ENCODE measurements around the gene OR13A1.

Gene OR13A1

DNA sequence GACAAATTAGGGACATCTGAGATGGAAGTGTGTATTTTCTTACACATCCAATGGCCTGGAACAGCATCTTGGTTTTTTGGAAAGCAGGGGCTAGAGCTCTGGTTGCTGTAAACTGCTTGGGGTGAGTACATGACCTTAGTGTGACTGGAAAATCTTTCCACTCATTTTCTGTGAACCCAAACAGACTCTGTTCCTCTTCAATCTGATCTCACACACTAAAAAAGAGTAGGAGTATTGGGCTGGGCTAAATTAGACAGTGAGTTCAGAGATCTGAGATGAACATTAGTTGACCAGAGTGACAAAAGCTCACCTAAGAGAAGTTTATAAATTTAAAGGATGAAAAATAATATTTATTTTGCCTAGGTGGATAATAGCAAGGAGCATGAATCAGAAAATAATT lies 59.2 kb downstream of the OR13A1 start:
- H3K4me3 ChIP-seq (ENCODE audit: low read depth, low read length): no peak overlapping the region
- TF ChIP-seq, protein P1, sequence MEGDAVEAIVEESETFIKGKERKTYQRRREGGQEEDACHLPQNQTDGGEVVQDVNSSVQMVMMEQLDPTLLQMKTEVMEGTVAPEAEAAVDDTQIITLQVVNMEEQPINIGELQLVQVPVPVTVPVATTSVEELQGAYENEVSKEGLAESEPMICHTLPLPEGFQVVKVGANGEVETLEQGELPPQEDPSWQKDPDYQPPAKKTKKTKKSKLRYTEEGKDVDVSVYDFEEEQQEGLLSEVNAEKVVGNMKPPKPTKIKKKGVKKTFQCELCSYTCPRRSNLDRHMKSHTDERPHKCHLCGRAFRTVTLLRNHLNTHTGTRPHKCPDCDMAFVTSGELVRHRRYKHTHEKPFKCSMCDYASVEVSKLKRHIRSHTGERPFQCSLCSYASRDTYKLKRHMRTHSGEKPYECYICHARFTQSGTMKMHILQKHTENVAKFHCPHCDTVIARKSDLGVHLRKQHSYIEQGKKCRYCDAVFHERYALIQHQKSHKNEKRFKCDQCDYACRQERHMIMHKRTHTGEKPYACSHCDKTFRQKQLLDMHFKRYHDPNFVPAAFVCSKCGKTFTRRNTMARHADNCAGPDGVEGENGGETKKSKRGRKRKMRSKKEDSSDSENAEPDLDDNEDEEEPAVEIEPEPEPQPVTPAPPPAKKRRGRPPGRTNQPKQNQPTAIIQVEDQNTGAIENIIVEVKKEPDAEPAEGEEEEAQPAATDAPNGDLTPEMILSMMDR (IDR thresholded peaks at IDR 0.05; ENCODE audit: control insufficient read depth, extremely low read depth, insufficient read depth): no peak
- DNase-seq (ENCODE audit: low read depth): no peak

DNA sequence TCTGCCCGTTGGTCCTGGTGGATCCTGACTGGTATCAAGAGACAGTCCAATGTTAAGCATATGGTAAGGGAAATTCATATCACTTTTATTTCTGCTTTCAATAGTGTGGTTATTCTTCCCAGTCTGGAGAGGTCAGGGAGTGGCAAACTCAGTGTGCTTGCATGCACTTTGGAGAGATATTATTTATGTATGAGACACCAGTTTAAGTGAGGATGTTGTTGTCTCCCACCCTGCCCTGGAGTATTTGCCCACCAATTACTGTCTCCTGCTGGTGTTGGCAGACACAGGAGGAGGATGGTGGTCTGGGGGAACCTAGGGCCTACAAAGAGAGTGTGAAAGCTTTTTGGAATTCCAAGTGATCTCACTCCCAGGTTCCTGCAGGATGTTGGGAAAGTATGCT lies 59.7 kb downstream of the OR13A1 start:
- TF ChIP-seq, protein P1 (IDR thresholded peaks at IDR 0.05; ENCODE audit: control insufficient read depth, extremely low read depth, insufficient read depth): no peak
- no peak overlapping the region for H3K4me3 ChIP-seq (ENCODE audit: low read depth, low read length)
- DNase-seq (ENCODE audit: low read depth): no peak

GRCh38 chr10:45254892-45255291 lies 60.5 kb downstream of the OR13A1 start:
- H3K4me3 ChIP-seq (ENCODE audit: low read depth, low read length): no peak overlapping the region
- TF ChIP-seq, protein P1 (IDR thresholded peaks at IDR 0.05; ENCODE audit: control insufficient read depth, extremely low read depth, insufficient read depth): no peak
- DNase-seq (ENCODE audit: low read depth): no peak

DNA sequence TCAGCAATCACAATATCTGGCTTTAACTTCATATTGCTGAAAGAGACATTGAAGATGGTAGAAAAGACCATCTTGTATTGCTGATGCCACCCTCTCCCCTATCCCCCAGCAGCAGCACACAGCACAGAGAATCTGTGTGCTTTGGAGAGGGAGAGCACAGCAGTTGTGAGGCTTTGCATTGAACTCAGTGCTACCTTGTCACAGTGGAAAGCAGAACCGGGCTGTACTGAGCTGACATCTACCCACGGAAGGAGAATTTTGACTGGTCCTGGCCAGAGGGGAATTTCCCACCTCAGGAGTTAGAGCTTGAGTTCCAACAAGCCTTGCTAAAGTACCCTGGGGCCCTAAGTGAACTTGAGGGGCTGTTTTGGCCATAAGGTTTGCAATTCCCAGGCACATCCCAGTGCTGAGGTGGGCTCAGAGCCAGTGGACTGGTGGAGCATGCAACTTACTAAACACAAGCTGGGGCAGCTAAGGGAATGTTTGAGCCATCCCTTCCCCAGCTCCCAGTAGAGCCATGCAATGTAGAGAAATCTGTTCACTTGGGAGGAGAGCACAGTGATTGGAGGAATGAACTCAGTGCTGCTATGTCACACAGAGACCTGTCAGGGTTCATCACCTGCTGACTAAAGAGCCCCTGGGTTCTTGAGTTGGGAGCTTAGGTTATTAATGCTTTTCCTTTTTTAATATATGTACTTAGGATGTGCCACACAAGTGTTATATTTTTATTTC lies 62.1 kb downstream of the OR13A1 start:
- no peak for DNase-seq (ENCODE audit: low read depth)
- TF ChIP-seq, protein P1 (IDR thresholded peaks at IDR 0.05; ENCODE audit: control insufficient read depth, extremely low read depth, insufficient read depth): no peak
- H3K4me3 ChIP-seq (ENCODE audit: low read depth, low read length): no peak overlapping the region
